HEK293 (cell line): ENCODE data around the gene SLC2A8.

Experiments
- CTCF ChIA-PET: fragments of 350-600 bp; formaldehyde crosslinking; extraction: SDS; loops from one replicate; lab custom pipeline; 2021; ENCODE audit warnings: antibody characterized with exemption; lab: Yijun Ruan, JAX
- POLR2A ChIA-PET: fragments of 300-600 bp; formaldehyde crosslinking; extraction: SDS; loops from one replicate; lab custom pipeline; 2020; ENCODE audit warnings: antibody characterized with exemption, inconsistent platforms; lab: Yijun Ruan, JAX
- H3K27ac ChIP-seq: fragments of 200-500 bp; sonication (Bioruptor generic); 2 replicates; pipeline ENCODE4 v1.5.1; 2014; ENCODE audit warnings: low read depth, low read length, control low read depth, inconsistent platforms; ENCODE audit errors: extremely low read depth
- H3K36me3 ChIP-seq, 2 experiments: fragments of 200-500 bp in 1 of 2; sonication (Bioruptor generic) in 1 of 2; 1 replicate in 1 of 2; 2 replicates in 1 of 2; pipeline ENCODE4 v1.5.1; 2014 to 2017; ENCODE audit warnings: inconsistent platforms in 2 of 2, low read length in 2 of 2; ENCODE audit not compliant: control insufficient read depth in 2 of 2, insufficient read depth in 1 of 2
- H3K4me1 ChIP-seq: fragments of 200-500 bp; sonication (Bioruptor generic); 2 replicates; pipeline ENCODE4 v1.5.1; 2014; ENCODE audit warnings: mild to moderate bottlenecking, low read length, inconsistent platforms; ENCODE audit not compliant: control insufficient read depth, insufficient read depth
- H3K4me3 ChIP-seq: 2 replicates; pipeline ENCODE4 v1.5.1; 2011; ENCODE audit warnings: low read depth, mild to moderate bottlenecking, control low read depth, low read length, moderate library complexity
- H3K9me3 ChIP-seq: fragments of 200-500 bp; sonication (Bioruptor generic); 2 replicates; pipeline ENCODE4 v1.5.1; 2014; ENCODE audit warnings: low read depth, low read length, inconsistent platforms; ENCODE audit not compliant: control insufficient read depth, insufficient read depth
- FEZF1 ChIP-seq: fragments of 450-650 bp; formaldehyde crosslinking; IDR thresholded peaks from 2 replicates; pipeline ENCODE4 v1.5.1; 2016; ENCODE audit warnings: missing biosample characterization, missing genetic modification characterization
- GLI2 ChIP-seq: fragments of 450-650 bp; formaldehyde crosslinking; IDR thresholded peaks from 2 replicates; pipeline ENCODE4; 2017; ENCODE audit warnings: missing biosample characterization, missing genetic modification characterization, low read depth, borderline replicate concordance
- PRDM1 ChIP-seq: fragments of 450-650 bp; formaldehyde crosslinking; IDR thresholded peaks from 2 replicates; pipeline ENCODE4; 2016; ENCODE audit warnings: missing biosample characterization, missing genetic modification characterization
- REPIN1 ChIP-seq: fragments of 450-650 bp; formaldehyde crosslinking; IDR thresholded peaks from 2 replicates; pipeline ENCODE4 v1.5.1; 2017; ENCODE audit warnings: missing biosample characterization, missing genetic modification characterization, low read depth
- TRIM28 ChIP-seq: IDR thresholded peaks from 2 replicates; pipeline ENCODE4 v1.6.1; 2011; ENCODE audit warnings: low read length, control low read depth, borderline replicate concordance
- ZBTB7A ChIP-seq: fragments of 450-650 bp; formaldehyde crosslinking; IDR thresholded peaks from 2 replicates; pipeline ENCODE4 v1.5.1; 2016; ENCODE audit warnings: low read depth, missing biosample characterization, missing genetic modification characterization
- ZIC2 ChIP-seq: fragments of 450-650 bp; formaldehyde crosslinking; IDR thresholded peaks from 2 replicates; pipeline ENCODE4 v1.5.1; 2016; ENCODE audit warnings: missing biosample characterization, missing genetic modification characterization
- ZNF132 ChIP-seq: fragments of 450-650 bp; formaldehyde crosslinking; IDR thresholded peaks from 2 replicates; pipeline ENCODE4 v1.5.1; 2017; ENCODE audit warnings: missing biosample characterization, missing genetic modification characterization, borderline replicate concordance
- ZNF146 ChIP-seq: fragments of 450-650 bp; formaldehyde crosslinking; IDR thresholded peaks from 2 replicates; pipeline ENCODE4 v1.5.1; 2016; ENCODE audit warnings: missing biosample characterization, missing genetic modification characterization
- ZNF148 ChIP-seq: fragments of 450-650 bp; formaldehyde crosslinking; IDR thresholded peaks from 2 replicates; pipeline ENCODE4 v1.5.0; 2017; ENCODE audit warnings: missing biosample characterization, missing genetic modification characterization, borderline replicate concordance
- ZNF2 ChIP-seq: fragments of 450-650 bp; formaldehyde crosslinking; IDR thresholded peaks from 2 replicates; pipeline ENCODE4 v1.5.1; 2016; ENCODE audit warnings: missing biosample characterization, missing genetic modification characterization
- ZNF202 ChIP-seq: fragments of 450-650 bp; formaldehyde crosslinking; IDR thresholded peaks from 2 replicates; pipeline ENCODE4 v1.5.1; 2016; ENCODE audit warnings: missing biosample characterization, missing genetic modification characterization, borderline replicate concordance
- ZNF266 ChIP-seq: fragments of 450-650 bp; formaldehyde crosslinking; IDR thresholded peaks from 2 replicates; pipeline ENCODE4 v1.5.1; 2016; ENCODE audit warnings: missing biosample characterization, missing genetic modification characterization, low read depth
- ZNF362 ChIP-seq: fragments of 450-650 bp; formaldehyde crosslinking; IDR thresholded peaks from 2 replicates; pipeline ENCODE4 v1.5.1; 2016; ENCODE audit warnings: missing biosample characterization, missing genetic modification characterization
- ZNF404 ChIP-seq: fragments of 450-650 bp; formaldehyde crosslinking; IDR thresholded peaks from 2 replicates; pipeline ENCODE4 v1.5.1; 2017; ENCODE audit warnings: missing biosample characterization, missing genetic modification characterization
- ZNF423 ChIP-seq: fragments of 450-650 bp; formaldehyde crosslinking; IDR thresholded peaks from 2 replicates; pipeline ENCODE4 v1.5.1; 2016; ENCODE audit warnings: missing biosample characterization, missing genetic modification characterization
- ZNF513 ChIP-seq: fragments of 450-650 bp; IDR thresholded peaks from 2 replicates; pipeline ENCODE4 v1.5.1; 2018; ENCODE audit warnings: missing biosample characterization, missing genetic modification characterization
- ZNF561 ChIP-seq: fragments of 450-650 bp; IDR thresholded peaks from 2 replicates; pipeline ENCODE4 v1.5.1; 2018; ENCODE audit warnings: missing biosample characterization, missing genetic modification characterization, borderline replicate concordance
- ZNF596 ChIP-seq: fragments of 450-650 bp; IDR thresholded peaks from 2 replicates; pipeline ENCODE4 v1.5.0; 2018; ENCODE audit warnings: missing biosample characterization, mild to moderate bottlenecking, missing genetic modification characterization, moderate library complexity
- ZNF677 ChIP-seq: fragments of 450-650 bp; IDR thresholded peaks from 2 replicates; pipeline ENCODE4 v1.5.0; 2018; ENCODE audit warnings: missing biosample characterization, mild to moderate bottlenecking, missing genetic modification characterization, moderate library complexity
- ZNF785 ChIP-seq: fragments of 450-650 bp; formaldehyde crosslinking; IDR thresholded peaks from 2 replicates; pipeline ENCODE4 v1.5.1; 2016; ENCODE audit warnings: missing biosample characterization, missing genetic modification characterization

The SLC2A8 gene

GRCh38 chr9:127418037-127418471 lies 21.1 kb downstream of the SLC2A8 start (continued):
- TF ChIP-seq ZNF148 (tag by site-specific recombination), result no peak
- peak; percentile 64 for TF ChIP-seq ZIC2 (tag by site-specific recombination)

GRCh38 chr9:127419348-127419747 lies 22.4 kb downstream of the SLC2A8 start:
- Histone ChIP-seq H3K36me3 (no peaks in the 10 kb centered on the region), H3K4me3 (no peak overlapping the region), H3K4me1 (0 out of 2 replicates have a peak, but pooled peaks cover 5% of the 10 kb centered on the region), H3K27ac (no peak overlapping the region), H3K9me3 (no peaks in the 10 kb centered on the region)
- TF ChIP-seq REPIN1 (tag by site-specific recombination) (no peak), ZNF266 (tag by site-specific recombination) (no peak), ZNF2 (tag by site-specific recombination) (no peak), TRIM28 (no peak), ZBTB7A (tag by site-specific recombination) (no peak), GLI2 (tag by site-specific recombination) (no peak), ZNF362 (tag by site-specific recombination) (no peak), ZNF513 (tag by site-specific recombination) (no peak), ZNF202 (tag by site-specific recombination) (no peak), ZNF677 (tag by site-specific recombination) (no peak), ZNF132 (tag by site-specific recombination) (no peak)
- ChIA-PET POLR2A (no interaction called here), CTCF (interaction anchor here (0.6 to 0.7 kb wide), 2 partner anchors 16 to 45 kb away, joined by 3 read pairs; no protein-coding TSS in a partner anchor)

- Histone ChIP-seq H3K36me3 (peaks cover 0 to 2% of the 10 kb centered on the region in 2 experiments; a peak in 1 of 3 replicates), H3K4me1 (0 out of 2 replicates have a peak, but pooled peaks cover 5% of the 10 kb centered on the region), H3K9me3 (no peaks in the 10 kb centered on the region), H3K27ac (no peak overlapping the region), H3K4me3 (no peak overlapping the region)
- TF ChIP-seq PRDM1 (tag by site-specific recombination), result no peak
- TF ChIP-seq ZNF785 (tag by site-specific recombination), result no peak
- no peak for TF ChIP-seq FEZF1
- TF ChIP-seq ZNF561 (tag by site-specific recombination), result no peak
- TF ChIP-seq ZNF404 (tag by site-specific recombination), result no peak
- no peak for TF ChIP-seq ZNF596 (tag by site-specific recombination)
- TF ChIP-seq ZNF146 (tag by site-specific recombination), result no peak
- TF ChIP-seq ZNF423 (tag by site-specific recombination), result no peak
- ChIA-PET CTCF (interaction anchor here (0.6 to 1.4 kb wide), 4 partner anchors 34 to 497 kb away, joined by 3 read pairs; no protein-coding TSS in a partner anchor), POLR2A (interaction anchor here (0.7 to 1.7 kb wide), 5 partner anchors 14 to 55 kb away, joined by 3 to 10 read pairs (median 5); partner anchors contain the start of genes LRSAM1, RPL12 and SLC2A8)
Observed at GRCh38 chr9:127421057-127421456, 24.1 kb downstream of the SLC2A8 start.
